Breast epithelium (tissue), 3 donors: ENCODE results near the gene RBM33.

ENCODE experiments used
- CTCF ChIP-seq, 3 donors: fragments of 450-650 bp; IDR thresholded peaks; one replicate each; pipeline ENCODE4 v1.5.1; 2016 to 2017; ENCODE audit warnings: antibody characterized with exemption in 3 of 3, mild to moderate bottlenecking in 3 of 3, moderate library complexity in 3 of 3
- POLR2A ChIP-seq: fragments of 450-650 bp; IDR thresholded peaks from one replicate; pipeline ENCODE4 v1.6.1; 2016; ENCODE audit warnings: antibody characterized with exemption, mild to moderate bottlenecking, moderate library complexity

DNA sequence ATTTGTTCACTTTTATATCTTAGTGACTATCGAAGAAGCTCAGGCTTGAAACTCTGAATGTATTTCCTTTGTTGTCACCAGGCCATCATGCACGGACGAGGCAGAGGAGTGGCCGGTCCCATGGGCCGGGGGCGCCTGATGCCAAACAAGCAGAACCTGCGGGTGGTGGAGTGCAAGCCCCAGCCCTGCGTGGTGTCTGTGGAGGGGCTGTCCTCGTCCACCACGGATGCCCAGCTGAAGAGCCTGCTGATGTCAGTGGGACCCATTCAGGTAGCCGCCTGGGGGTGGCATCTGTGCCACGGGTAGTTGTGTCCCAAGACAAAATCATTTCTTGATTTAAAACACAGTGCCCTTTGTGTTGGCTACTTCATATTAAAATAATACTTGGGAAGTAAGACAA, 121.9 kb downstream of the RBM33 start:
- no peak for TF ChIP-seq CTCF (IDR thresholded peaks at IDR 0.05)
- no peak for TF ChIP-seq POLR2A
